GM21528 (cell line): ENCODE results near the gene C6orf132.

Source experiments
- ATAC-seq: cut with Tn5 transposase; IDR thresholded peaks from one replicate; pipeline ENCODE4 v1.9.1; 2021; ENCODE audit warnings: mild to moderate bottlenecking, moderate library complexity; ENCODE audit not compliant: unreplicated experiment, low FRiP score

Gene C6orf132

DNA sequence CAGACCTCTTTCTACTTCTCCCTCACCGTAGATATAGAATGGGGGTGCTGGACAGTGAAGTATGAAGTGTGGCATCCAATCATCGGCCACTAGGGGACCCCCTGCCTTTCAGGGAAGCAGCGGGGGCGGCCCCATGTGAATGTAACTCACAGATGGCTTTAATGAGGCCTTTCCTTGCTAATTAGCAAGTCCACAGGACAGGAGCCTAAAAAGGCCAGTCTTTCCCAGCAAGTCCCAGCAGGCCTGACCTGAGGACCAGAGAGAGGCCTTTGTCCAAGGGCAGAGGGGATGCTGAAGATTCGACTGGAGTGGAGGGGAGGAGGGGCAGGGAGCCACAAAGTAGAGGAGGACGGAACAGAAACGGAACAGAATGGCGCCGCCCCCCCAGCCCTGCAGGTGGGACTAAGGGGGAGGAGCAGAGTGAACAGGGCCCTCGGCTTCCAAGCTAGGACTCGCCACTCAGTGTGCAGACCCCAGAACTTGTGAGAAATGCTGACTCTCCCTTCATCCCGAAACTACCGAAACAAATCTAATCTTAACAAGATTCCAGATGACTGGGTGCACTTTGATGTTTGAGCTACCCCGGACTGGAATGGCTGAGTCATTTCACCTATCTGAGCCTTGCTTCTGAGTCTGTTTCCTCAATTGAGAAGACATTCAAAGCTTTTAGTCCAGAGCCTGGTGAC, 5.8 kb downstream of the C6orf132 start:
- ATAC-seq, result no peak

DNA sequence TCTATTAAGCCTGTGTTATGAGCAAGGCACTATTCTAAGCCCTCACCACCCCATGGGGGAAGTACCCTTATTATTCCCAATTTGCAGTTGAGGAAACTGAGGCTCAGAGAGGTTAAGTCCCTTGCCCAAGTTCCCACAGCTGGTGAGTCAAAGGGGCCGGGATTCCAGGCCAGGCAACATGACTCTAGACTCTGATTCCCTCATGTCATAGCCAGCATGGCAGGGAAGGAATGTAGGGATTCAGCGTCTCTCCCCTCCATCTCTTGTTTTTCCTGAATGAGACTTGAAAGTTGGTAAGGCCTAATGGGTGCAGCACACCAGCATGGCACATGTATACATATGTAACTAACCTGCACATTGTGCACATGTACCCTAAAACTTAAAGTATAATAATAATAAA, 6.7 kb downstream of the C6orf132 start:
- no peak for ATAC-seq

GRCh38 chr6:42135161-42135560, 7.3 kb downstream of the C6orf132 start:
- no peak for ATAC-seq

- ATAC-seq, result no peak
These were observed 8.5 kb downstream of the C6orf132 start for GRCh38 chr6:42133926-42134325.

GRCh38 chr6:42131531-42131930, 10.9 kb downstream of the C6orf132 start:
- no peak for ATAC-seq

DNA sequence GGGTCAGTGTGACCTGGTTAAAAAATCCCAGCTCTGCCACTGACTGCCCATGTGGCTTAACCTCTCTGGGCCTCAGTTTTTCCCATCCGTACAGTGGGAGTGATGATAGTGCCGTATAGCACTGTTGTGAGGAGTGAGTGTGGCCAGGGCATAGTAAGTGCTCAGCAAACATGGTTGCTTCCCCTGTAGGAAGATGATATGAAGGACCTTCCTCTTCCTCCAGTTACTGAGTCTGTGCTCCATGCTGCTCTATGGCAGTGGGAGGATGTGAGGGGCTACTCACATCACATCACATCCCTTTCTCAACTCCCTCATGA, 13.1 kb downstream of the C6orf132 start:
- no peak for ATAC-seq

DNA sequence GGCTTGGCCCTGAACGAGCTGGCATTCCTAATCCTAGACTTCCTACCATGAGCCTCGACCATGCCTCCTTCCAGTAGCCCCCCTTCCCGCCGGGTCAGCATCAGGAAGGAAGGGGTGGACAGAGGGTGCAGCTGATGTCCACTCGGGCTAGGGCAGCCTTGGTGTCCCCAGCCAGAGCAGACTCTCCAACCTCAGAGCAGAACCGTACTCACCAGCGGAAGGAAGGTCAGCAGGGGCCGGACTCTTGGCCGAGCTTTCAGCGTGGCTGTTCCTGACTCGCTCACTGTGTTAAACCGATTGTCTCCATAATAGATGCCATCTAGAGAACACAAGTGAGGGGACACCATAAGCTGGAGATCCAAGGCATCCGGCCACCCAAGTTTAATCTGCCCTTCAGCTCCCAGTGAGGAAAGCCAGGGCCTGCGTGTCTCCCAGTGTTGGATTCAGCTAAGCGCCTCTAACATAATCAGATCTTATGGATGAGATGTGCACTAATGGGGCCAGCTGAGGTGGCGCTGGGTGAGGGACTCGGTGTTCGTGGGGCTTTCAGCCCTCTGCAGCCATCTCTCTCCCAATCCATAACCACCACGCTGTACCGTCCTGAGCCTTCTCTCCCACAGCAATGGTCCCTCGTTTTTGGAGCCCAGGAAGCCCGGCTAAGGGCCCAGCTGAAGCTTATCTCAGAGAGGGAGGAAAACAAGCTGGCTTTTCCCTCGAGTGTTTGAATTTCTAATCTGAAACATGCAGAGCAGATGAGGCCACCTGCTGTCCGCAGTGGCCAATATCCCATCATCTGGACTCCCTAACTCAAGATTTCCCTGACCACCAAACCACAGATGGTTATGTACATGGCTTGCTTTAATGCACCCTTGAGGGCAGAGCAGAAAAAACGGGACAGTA, 13.7 kb downstream of the C6orf132 start:
- no peak for ATAC-seq

DNA sequence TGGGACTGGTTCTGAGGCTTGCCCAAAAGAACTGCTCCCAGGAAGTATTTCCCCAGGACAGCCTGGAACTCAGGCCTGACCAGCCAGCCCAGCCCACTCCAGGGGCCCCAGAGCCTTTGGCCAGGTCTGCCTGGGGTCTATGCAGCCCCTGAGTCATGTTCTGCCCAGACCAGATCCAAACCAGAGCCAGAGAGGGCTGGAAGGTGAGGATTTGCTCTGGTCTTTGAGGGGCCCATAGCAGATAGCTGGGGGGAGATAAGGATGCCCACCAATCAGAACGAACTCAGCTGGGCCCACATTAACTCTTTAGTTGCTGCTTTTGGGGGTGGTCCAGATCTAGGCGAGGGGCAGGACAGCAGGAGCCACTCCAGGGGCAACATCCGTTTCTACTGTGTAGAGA, 16.8 kb downstream of the C6orf132 start:
- no peak for ATAC-seq

- ATAC-seq, result no peak
These were observed 17.2 kb downstream of the C6orf132 start for GRCh38 chr6:42125231-42125630.

DNA sequence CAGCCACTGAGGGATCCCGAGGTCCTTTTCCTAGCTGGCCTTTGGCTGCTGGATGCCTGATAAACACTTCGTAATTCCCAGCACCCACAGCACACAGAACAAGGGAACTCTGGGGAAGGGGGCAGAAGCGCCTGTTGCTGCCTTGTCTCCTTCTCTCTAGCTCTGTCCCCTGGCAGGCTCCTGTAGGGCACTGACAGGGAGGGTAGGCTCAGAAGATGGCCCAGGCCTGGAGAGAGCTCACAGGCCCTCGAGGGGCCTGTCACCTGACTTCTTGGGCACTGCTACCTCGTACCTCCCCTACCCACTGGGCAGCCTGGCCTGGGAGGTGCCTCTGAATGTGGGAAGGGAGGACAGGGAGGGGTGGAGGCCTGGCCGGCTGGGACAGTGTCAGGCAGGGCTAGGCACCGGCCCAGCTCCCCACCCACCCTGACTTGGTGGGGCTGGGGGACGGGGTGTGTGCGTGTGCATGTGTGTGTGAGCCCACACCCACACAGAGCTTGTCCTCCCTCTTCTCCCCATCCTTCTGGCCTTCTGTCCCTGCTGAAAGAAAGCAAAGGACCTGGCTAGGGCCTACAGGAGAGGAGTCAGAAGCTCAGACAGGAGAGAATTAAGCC, 18.1 kb downstream of the C6orf132 start:
- ATAC-seq, result no peak

DNA sequence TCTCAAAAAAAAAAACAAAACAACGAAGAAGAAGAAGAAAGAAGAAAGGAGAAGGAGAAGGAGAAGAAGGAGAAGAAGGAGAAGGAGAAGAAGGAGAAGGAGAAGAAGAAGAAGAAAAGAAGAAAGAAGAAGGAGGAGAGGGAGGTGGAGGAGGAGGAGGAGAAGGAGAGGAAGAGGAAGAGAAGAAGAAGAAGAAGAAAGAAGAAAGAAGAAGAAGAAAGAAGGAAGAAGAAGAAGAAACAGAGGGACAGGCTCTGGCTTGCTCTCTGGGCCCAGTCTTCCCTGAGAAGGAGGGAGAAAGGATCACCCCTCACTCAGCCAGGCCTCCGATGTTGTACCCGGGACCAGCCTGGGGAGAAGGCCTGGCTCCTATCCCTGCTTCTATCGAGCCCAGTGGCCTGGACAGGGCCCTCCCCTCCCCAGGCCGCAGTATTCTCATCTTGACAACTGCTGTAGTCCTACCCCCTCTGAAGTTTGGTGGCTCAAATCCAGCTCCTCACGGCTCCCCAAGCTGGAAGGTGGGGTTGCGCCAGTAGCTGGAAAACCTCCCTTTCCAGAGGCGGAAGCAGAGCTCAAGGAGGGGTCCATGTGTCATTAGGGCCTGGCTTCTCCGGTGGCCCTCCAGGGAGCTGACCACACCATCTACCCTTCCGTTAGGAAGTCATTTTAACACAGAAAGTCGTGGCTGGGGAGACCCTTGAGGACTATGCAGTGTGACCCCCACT, 18.9 kb downstream of the C6orf132 start:
- no peak for ATAC-seq

GRCh38 chr6:42120895-42121865, 21.2 kb downstream of the C6orf132 start:
- ATAC-seq, result no peak

DNA sequence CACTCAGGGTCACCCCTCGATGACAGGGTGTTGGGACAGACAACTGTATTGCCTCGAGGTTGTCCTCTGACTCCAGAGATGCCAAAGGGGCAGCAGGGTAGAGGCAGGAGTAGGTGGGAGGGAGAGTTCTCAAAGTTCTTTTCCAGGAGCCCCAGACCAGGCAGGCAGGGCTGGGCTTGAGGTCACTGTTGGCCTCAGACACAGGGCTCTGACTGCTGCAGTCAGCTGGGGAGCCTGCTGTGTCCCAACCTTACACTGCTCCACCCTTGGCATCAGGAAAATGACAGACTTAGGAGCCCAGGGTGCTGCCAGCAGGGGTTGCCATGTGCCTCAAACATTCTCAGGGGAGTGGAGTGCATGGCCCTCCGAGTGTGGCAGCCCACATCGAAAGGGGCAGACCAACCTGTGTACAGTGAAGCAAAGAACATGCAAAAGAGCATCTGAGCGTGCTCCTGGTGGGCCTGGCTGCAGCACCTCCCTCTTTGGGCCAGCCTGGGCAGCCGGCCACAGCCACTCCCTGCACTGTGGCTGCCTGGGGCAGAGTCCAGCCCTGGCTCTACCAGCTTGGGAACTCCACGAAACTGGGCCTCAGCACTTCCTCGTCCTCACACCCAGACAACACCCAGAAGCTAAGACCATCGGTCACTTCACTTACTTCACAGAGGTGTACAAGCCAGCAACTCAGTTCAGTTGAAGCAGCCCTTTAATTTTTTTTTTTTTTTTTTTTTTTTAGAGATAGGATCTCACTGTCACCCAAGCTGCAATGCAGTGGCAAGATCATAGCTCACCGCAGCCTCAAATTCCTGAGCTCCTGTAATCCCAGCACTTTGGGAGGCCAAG, 24.0 kb downstream of the C6orf132 start:
- no peak for ATAC-seq

DNA sequence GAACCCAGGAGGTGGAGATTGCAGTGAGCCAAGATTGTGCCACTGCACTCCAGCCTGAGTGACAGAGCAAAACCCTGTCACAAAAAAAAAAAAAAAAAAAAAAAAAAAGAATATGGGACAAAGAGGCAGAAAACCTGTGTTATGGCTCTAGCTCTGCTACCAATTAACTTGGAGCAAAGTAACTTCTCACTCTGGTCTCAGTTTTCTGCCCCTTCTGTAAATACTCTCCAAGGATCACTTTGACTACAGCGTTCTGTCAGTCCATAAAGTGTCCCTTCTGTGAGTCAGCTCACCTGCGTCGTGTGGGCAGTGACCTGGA, 24.6 kb downstream of the C6orf132 start:
- ATAC-seq, result no peak

DNA sequence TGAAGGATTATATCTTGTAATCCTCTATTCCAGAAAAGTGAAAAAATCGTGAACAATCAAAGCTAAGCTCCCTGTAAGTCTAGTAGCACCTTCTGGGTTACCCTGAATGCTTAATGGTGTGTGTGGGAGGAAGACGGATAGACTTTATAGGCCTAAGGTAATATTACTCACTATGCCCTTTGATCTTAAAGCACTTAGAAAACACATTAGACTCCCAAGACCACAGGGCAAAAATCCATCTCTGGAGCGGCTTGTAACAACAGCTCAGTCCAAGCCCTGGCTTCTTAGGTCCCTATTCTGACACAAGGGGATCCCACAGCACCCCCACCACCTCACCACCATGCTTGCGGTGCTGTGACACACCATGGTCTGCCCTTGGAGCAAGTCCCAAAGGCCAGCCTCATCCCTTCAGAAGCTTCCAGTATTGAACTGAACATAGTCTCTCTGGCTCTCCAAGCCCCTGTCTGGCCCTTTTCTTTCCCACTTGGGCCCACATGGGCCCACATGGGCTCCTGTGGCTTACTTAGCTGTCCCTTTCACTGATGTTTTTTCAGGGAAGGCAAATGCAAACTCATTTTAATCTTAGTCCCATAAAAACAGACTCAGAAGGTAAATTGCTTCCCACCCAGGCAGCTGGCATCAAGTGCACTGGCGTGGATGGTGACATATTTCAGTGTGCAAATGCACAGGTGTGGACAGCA, 28.3 kb downstream of the C6orf132 start:
- no peak for ATAC-seq

- ATAC-seq, result no peak
These were observed 30.1 kb downstream of the C6orf132 start for GRCh38 chr6:42112351-42112750.

DNA sequence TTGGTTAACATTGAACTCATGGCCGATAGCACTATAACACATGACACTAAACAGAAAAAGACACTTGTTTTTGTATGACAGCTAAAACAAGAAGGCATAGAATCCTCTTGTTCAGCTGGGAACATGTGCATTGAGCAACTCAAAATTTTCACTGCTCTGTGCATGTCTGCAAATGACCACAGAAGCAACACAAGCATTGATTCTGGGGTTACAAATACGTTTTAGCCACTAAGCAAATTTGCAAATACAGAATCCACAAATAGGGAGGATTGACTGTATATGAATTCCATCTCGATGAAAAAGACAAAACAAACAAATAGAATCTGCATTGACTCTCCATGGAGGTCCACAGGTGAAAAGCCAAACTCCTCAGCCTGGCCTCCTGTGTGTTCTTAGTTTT, 31.7 kb downstream of the C6orf132 start:
- no peak for ATAC-seq

DNA sequence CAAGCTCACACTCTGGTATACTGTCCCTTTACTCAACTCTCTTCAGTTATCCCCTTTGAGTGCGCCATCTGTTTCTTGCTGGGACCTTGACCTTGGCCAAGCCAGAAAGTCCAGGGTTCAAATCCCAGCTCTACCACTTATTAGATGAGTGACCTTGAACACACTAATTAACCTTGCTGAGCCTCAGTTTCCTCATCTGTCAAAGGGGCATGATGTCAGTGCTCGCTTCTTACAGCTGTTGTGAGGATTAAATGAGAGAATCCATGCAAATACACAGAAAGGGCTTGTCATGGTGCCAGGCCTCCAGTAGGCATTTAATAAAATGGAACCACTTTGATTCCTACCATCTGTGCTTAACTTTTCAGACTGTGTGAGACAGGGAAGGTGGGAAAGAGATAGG, 34.3 kb downstream of the C6orf132 start:
- ATAC-seq, result no peak
